H9 (cell line): ENCODE measurements around the gene PGBD5. TPM values are rescaled to one million over a fixed set of nuclear protein-coding genes. Genes with fewer than 3 reads are reported as not detected.

Source experiments
- DNase-seq: peaks from one replicate; pipeline ENCODE4 v3.0.0-alpha.2; 2017
- H2AFZ ChIP-seq: one replicate; pipeline ENCODE4 v1.6.1; 2013; ENCODE audit warnings: mild to moderate bottlenecking, low read length, control low read depth, moderate library complexity
- H2AK5ac ChIP-seq: 2 replicates; pipeline ENCODE4 v1.6.1; 2013; ENCODE audit warnings: low read length, control low read depth, mixed read lengths; ENCODE audit not compliant: insufficient read length
- H2BK120ac ChIP-seq: one replicate; pipeline ENCODE4 v1.6.1; 2013; ENCODE audit warnings: low read depth, mild to moderate bottlenecking, low read length, control low read depth, inconsistent platforms; ENCODE audit not compliant: poor library complexity, severe bottlenecking
- H2BK12ac ChIP-seq: 2 replicates; pipeline ENCODE4 v1.6.1; 2013; ENCODE audit warnings: low read length, control low read depth, mixed read lengths, low read depth; ENCODE audit not compliant: insufficient read length
- H2BK15ac ChIP-seq: 2 replicates; pipeline ENCODE4 v1.6.1; 2013; ENCODE audit warnings: low read depth, low read length, control low read depth
- H2BK20ac ChIP-seq: one replicate; pipeline ENCODE4 v1.6.1; 2013; ENCODE audit warnings: low read depth, mild to moderate bottlenecking, low read length, control low read depth, inconsistent platforms; ENCODE audit not compliant: poor library complexity, severe bottlenecking
- H2BK5ac ChIP-seq: 2 replicates; pipeline ENCODE4 v1.6.1; 2013; ENCODE audit warnings: low read length, control low read depth, mixed read lengths; ENCODE audit not compliant: insufficient read length
- H3K14ac ChIP-seq: 2 replicates; pipeline ENCODE4 v1.6.1; 2013; ENCODE audit warnings: low read length, control low read depth; ENCODE audit not compliant: insufficient read depth
- H3K18ac ChIP-seq: 2 replicates; pipeline ENCODE4 v1.6.1; 2013; ENCODE audit warnings: low read depth, mild to moderate bottlenecking, mixed read lengths, low read length, control low read depth; ENCODE audit not compliant: insufficient read length
- H3K23ac ChIP-seq: 2 replicates; pipeline ENCODE4 v1.6.1; 2013; ENCODE audit warnings: low read length, control low read depth, mixed read lengths, low read depth; ENCODE audit not compliant: insufficient read length
- H3K23me2 ChIP-seq: 2 replicates; pipeline ENCODE4 v1.6.1; 2013; ENCODE audit warnings: low read depth, mild to moderate bottlenecking, mixed read lengths, low read length, control low read depth; ENCODE audit not compliant: insufficient read length, poor library complexity, severe bottlenecking
- H3K27ac ChIP-seq: 2 replicates; pipeline ENCODE4 v1.5.1; 2013; ENCODE audit warnings: low read length, control low read depth, mixed read lengths, low read depth; ENCODE audit not compliant: insufficient read length
- H3K27me3 ChIP-seq: 2 replicates; pipeline ENCODE4 v1.6.1; 2013; ENCODE audit warnings: low read length, control low read depth, inconsistent platforms; ENCODE audit not compliant: insufficient read depth
- H3K4ac ChIP-seq: 2 replicates; pipeline ENCODE4 v1.6.1; 2013; ENCODE audit warnings: low read depth, mild to moderate bottlenecking, control low read depth, inconsistent platforms, low read length, moderate library complexity
- H3K4me1 ChIP-seq: 2 replicates; pipeline ENCODE4 v1.6.1; 2013; ENCODE audit warnings: low read length, control low read depth, inconsistent platforms; ENCODE audit not compliant: insufficient read depth
- H3K4me2 ChIP-seq: 2 replicates; pipeline ENCODE4 v1.6.1; 2013; ENCODE audit warnings: low read length, control low read depth, mixed read lengths; ENCODE audit not compliant: insufficient read length, insufficient read depth
- H3K56ac ChIP-seq: 2 replicates; pipeline ENCODE4 v1.6.1; 2013; ENCODE audit warnings: low read depth, mild to moderate bottlenecking, mixed read lengths, low read length, control low read depth; ENCODE audit not compliant: insufficient read length
- H3K79me1 ChIP-seq: 2 replicates; pipeline ENCODE4 v1.6.1; 2013; ENCODE audit warnings: low read depth, mild to moderate bottlenecking, moderate library complexity, low read length, control low read depth, inconsistent platforms; ENCODE audit not compliant: insufficient read depth, poor library complexity, severe bottlenecking
- H3K79me2 ChIP-seq: 2 replicates; pipeline ENCODE4 v1.6.1; 2013; ENCODE audit warnings: low read length, control low read depth, inconsistent platforms; ENCODE audit not compliant: insufficient read depth
- H3K9ac ChIP-seq: 2 replicates; pipeline ENCODE4 v1.6.1; 2013; ENCODE audit warnings: low read length, control low read depth, mixed read lengths; ENCODE audit not compliant: insufficient read length; ENCODE audit errors: extremely low read depth
- H3K9me3 ChIP-seq: one replicate; pipeline ENCODE4 v1.6.1; 2013; ENCODE audit warnings: low read depth, low read length, inconsistent platforms; ENCODE audit not compliant: control insufficient read depth
- H3T11ph ChIP-seq: one replicate; pipeline ENCODE4 v1.6.1; 2013; ENCODE audit warnings: mild to moderate bottlenecking, low read length, control low read depth, inconsistent platforms
- H4K20me1 ChIP-seq: one replicate; pipeline ENCODE4 v1.6.1; 2013; ENCODE audit not compliant: control insufficient read depth, insufficient read length, insufficient read depth
- H4K5ac ChIP-seq: 2 replicates; pipeline ENCODE4 v1.6.1; 2013; ENCODE audit warnings: low read depth, mild to moderate bottlenecking, mixed read lengths, low read length, control low read depth; ENCODE audit not compliant: insufficient read length
- H4K8ac ChIP-seq: replicated peaks from 2 replicates; pipeline ENCODE4 v1.6.1; 2013; ENCODE audit warnings: low read length, control low read depth, mixed read lengths, low read depth; ENCODE audit not compliant: insufficient read length
- H4K91ac ChIP-seq: 2 replicates; pipeline ENCODE4 v1.6.1; 2013; ENCODE audit warnings: low read depth, mild to moderate bottlenecking, moderate library complexity, mixed read lengths, low read length, control low read depth; ENCODE audit not compliant: insufficient read length
- H3K27ac Mint-ChIP-seq, 3 experiments: 2 replicates in 2 of 3; 3 replicates in 1 of 3; pipeline ENCODE4 v1.8.0; 2020 to 2021; ENCODE audit warnings: mixed read lengths in 3 of 3, mild to moderate bottlenecking in 1 of 3, moderate library complexity in 1 of 3
- H3K27me3 Mint-ChIP-seq: 2 replicates; pipeline ENCODE4 v1.8.0; 2021; ENCODE audit warnings: low read depth, mild to moderate bottlenecking, moderate library complexity, mixed read lengths
- H3K36me3 Mint-ChIP-seq, 3 experiments: 2 replicates in 2 of 3; 3 replicates in 1 of 3; pipeline ENCODE4 v1.8.0; 2020 to 2021; ENCODE audit warnings: low read depth in 3 of 3, mixed read lengths in 3 of 3; ENCODE audit not compliant: insufficient read depth in 1 of 3
- H3K4me1 Mint-ChIP-seq, 2 experiments: 2 replicates each; pipeline ENCODE4 v1.8.0; 2020; ENCODE audit warnings: mixed read lengths in 2 of 2
- H3K4me3 Mint-ChIP-seq, 2 experiments: 2 replicates in 1 of 2; 3 replicates in 1 of 2; pipeline ENCODE4 v1.8.0; 2020 to 2021; ENCODE audit warnings: mild to moderate bottlenecking in 2 of 2, mixed read lengths in 2 of 2, moderate library complexity in 1 of 2
- H3K9me3 Mint-ChIP-seq, 2 experiments: 2 replicates in 1 of 2; 3 replicates in 1 of 2; pipeline ENCODE4 v1.8.0; 2020; ENCODE audit warnings: mild to moderate bottlenecking in 2 of 2, mixed read lengths in 2 of 2, moderate library complexity in 1 of 2
- CTCF ChIP-seq: fragments of 200-600 bp; sonication (generic); conservative IDR thresholded peaks from 3 replicates; pipeline ENCODE4 v1.8.0; 2021; ENCODE audit warnings: antibody characterized with exemption, mild to moderate bottlenecking
- WGBS: extraction: QIAGEN DNeasy Blood & Tissue Kit; methylation state at CpG from one replicate; pipeline ENCODE4 v1.1.7; 2013; ENCODE audit warnings: missing lambda C conversion rate, low lambda C conversion rate, mixed read lengths; ENCODE audit not compliant: insufficient read length; ENCODE audit errors: extremely low coverage; 5-methylcytosine and 5-hydroxymethylcytosine counted together
- total RNA-seq: library from RNA; stranded (reverse); gene quantifications from 2 replicates; pipeline ENCODE4 v1.2.1, GENCODE V29; 2021

The PGBD5 gene
- total RNA-seq, 1 experiment from 2014 or later = 19.1 TPM

GRCh38 chr1:230381049-230381467, 45.1 kb downstream of the PGBD5 start:
- no peak overlapping the region for H2BK20ac ChIP-seq
- no peak for DNase-seq
- H3K9me3 ChIP-seq = peaks cover 9% of the 10 kb centered on the region
- no peak overlapping the region for H3K4ac ChIP-seq
- no peaks in the 10 kb centered on the region for H3K79me2 ChIP-seq
- no peak overlapping the region for H2BK5ac ChIP-seq
- H3K27ac Mint-ChIP-seq = peak overlapping the region in 1 of 3 experiments; percentile 95; a peak in 1 of 7 replicates
- peaks cover 16 to 27% of the 10 kb centered on the region in 2 experiments for H3K4me1 Mint-ChIP-seq
- H2AK5ac ChIP-seq = no peak overlapping the region
- no peak overlapping the region for H2BK15ac ChIP-seq
- peak overlapping the region; percentile 29 for H3K18ac ChIP-seq
- H2BK12ac ChIP-seq = no peak overlapping the region
- no peak overlapping the region for H3T11ph ChIP-seq
- H3K9ac ChIP-seq = no peak overlapping the region
- peaks cover 11 to 12% of the 10 kb centered on the region in 2 experiments for H3K9me3 Mint-ChIP-seq
- 0 out of 2 replicates have a peak overlapping the region, but pooled peaks have one; percentile 2 for H3K14ac ChIP-seq
- no peak overlapping the region for H3K56ac ChIP-seq
- H3K27me3 ChIP-seq = no peaks in the 10 kb centered on the region
- H4K91ac ChIP-seq = no peak overlapping the region
- H4K5ac ChIP-seq = no peak overlapping the region
- peaks cover 7% of the 10 kb centered on the region; the same call in 1 of the 2 replicates for H3K4me1 ChIP-seq
- no peak overlapping the region for H3K4me3 Mint-ChIP-seq
- peaks cover 12 to 19% (median 13%) of the 10 kb centered on the region in 3 experiments for H3K36me3 Mint-ChIP-seq
- TF ChIP-seq CTCF = no peak
- WGBS = no CpG with 5 or more reads among the region's 5 CpGs
- H3K27ac ChIP-seq = no peak overlapping the region
- H3K4me2 ChIP-seq = no peak overlapping the region
- peaks cover 2% of the 10 kb centered on the region; the same call in 1 of the 2 replicates for H3K27me3 Mint-ChIP-seq
- H4K20me1 ChIP-seq = no peaks in the 10 kb centered on the region
- H2BK120ac ChIP-seq = no peak overlapping the region
- no peak overlapping the region for H4K8ac ChIP-seq
- no peaks in the 10 kb centered on the region for H3K79me1 ChIP-seq
- H2AFZ ChIP-seq = no peak overlapping the region
- no peaks in the 10 kb centered on the region for H3K23me2 ChIP-seq
- no peak overlapping the region for H3K23ac ChIP-seq
